ENCODE results near the gene JAML. TPM values are rescaled to one million over a fixed set of nuclear protein-coding genes. Genes with fewer than 3 reads are reported as not detected.
A peak's percentile ranks its signal among the peaks of the same experiment; 100 is the strongest.
"Not testable (repeated sequence)": the region's sequence is repeated elsewhere in the genome, so short reads cannot be mapped to it uniquely, and the experiment has no call there.

Gene JAML
- polyA plus RNA-seq, 3 donors = 1.8 to 3.0 (median 2.4) TPM

DNA sequence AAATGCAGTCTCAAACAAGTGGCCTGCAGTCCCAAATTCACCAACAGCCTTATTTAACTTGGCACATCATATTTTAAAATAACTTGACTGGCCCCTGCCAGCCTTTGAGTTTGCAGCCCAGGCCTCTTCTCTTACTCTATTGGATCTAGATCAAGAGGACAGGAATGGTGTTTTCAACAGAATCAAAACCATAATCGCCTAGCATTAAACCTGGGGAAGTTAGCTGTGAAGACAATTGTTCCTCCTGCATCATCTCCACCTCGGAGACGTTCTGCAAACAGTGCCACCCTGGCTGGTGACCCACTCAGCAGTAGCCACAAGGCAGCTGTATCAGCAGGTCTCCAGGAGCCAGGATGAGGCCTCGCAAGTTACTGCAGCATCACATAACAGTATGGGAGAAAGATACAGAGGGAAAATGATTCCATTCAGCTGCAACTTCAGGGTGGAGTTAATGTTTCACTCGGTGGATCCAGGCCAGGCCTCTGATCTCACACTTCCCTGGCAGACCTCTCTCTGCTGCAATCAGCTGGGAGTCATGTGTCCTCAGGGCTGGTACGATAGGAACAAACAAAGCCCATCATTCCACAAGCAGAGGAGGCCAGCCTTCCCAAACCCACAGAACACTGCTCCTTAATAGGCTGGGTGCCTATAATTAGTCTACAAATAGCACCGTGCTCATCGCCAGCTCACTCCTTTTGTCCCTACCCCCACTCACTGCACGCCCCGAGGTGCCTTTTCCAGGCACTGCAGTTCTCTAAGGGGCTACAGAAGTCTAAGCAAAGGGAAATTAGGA lies 29.8 kb downstream of the JAML start:
- peak; percentile 44 for DNase-seq

DNA sequence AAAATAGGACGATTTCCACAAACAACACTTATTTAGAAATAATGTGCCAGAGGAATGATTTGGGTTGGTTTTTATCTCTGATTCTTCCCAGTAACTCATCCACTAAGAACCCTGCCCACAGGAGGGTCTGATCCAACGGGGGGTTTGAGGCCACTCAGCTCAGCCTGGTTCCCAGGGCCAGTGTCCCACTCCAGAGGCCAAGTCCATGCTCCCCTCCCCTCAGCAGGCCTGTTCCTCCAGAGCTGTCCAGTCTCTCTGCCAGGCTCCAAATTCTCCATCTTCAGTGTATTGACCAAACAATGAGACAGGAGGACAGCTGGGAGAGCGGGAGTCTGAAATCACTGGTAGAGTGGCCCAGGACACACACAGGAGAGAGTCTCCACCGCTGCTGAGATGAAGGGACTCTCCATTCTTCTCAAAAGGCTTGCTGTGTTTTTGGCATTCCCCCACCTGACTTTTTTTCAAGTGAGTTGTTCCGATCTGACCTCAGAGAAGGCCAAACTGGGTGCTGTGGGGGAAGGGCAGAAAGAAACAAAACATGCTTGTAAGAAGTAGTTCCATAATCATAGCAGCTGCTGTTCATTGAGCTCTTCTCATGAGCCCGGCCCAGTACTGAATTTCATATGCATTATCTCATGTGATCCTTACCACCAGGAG lies 30.8 kb downstream of the JAML start:
- DNase-seq = no peak

DNA sequence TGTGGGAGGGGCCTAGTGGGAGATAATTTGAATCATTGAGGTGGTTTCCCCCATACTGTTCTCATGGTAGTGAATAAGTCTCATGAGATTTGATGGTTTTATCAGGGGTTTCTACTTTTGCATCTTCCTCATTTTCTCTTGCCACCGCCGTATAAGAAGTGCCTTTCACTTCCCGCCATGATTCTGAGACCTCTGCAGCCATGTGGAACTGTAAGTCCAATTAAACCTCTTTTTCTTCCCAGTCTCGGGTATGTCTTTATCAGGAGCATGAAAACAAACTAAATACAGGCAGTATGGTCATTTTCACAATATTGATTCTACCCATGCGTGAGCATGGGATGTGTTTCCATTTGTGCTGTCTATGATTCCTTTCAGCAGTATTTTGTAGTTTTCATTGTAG lies 32.0 kb downstream of the JAML start:
- DNase-seq = not testable (repeated sequence)

DNA sequence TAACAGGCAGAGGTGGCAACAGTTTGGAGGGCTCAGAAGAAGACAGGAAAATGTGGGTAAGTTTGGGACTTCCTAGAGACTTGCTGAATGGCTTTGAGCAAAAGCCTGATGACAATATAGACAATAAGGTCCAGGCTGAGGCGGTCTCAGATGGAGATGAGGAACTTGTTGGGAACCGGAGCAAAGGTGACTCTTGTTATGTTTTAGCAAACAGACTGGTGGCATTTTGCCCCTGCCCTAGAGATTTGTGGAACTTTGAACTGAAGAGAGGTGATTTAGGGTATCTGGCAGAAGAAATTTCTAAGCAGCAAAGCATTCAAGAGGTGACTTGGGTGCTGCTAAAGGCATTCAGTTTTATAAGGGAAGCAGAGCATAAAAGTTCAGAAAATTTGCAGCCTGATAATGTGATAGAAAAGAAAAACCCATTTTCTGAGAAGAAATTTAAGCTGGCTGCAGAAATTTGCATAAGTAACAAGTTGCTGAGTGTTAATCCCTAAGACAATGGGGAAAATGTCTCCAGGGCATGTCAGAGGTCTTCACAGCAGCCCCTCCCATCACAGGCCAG lies 33.8 kb downstream of the JAML start:
- DNase-seq = not testable (repeated sequence)

DNA sequence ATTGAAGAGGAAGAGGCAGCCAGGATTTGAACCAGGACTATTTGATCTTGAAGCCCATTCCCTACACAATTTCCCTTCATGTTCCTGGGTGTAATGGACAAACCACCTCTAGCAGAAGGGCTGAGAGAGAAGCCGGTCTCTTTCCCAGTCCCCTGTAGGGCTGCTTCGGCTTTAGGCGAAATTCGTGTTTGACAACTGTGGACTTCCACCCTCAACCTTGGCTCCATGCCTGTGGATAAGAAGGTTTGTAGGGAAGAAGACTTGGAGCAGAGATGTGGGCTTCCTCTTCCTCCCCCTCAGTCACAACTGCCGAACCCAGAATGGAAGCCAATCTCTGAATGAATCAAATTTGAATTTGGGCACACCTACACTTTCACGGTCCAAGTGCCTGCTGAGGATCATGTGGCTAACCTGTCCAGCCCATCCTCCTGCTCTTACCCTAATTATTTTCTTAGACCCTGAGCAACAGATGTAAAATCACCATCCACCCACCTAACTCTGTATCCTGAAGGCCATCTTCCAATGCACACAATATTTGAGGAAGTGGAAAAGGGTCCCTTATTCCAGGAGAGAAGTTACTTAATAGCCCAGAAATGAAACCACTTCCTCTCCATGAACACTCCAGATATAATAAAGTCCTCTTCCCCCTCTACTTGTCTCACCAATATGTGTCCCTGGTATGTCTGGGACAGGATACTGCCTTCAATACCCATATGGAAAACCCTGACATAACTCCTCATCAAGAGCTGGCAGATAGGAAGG lies 38.3 kb downstream of the JAML start:
- no peak for DNase-seq

DNA sequence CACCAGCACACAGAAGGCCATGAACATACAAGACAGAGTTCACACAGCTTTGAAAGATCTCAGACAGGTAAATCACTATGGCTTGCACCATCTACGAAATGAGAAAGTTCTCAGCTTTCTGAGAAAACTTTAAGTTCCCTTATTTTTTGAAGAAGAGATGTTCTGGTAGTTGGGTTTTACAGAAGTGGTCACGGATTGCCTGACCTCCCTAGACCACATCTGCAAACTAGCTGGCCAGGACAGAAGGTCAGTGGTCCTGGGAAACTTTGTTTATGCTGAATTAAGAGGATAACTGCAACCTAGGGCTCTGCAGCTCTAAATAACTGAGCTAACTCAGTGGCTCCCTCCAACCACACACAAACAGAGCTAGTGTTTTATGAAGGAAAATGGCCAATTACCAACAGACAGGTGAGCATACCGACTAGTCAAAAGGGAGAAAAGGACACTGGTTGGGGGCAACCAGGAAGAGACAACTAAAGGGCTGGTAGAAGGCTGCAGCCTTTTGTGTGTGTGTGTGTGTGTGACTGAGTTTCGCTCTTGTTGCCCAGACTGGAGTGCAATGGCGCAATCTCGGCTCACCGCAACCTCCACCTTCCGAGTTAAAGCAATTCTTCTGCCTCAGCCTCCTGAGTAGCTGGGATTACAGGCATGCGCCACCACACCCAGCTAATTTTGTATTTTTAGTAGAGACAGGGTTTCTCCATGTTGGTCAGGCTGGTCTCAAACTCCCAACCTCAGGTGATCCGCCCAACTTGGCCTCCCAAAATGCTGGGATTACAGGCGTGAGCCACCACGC lies 39.8 kb downstream of the JAML start:
- no peak for DNase-seq

DNA sequence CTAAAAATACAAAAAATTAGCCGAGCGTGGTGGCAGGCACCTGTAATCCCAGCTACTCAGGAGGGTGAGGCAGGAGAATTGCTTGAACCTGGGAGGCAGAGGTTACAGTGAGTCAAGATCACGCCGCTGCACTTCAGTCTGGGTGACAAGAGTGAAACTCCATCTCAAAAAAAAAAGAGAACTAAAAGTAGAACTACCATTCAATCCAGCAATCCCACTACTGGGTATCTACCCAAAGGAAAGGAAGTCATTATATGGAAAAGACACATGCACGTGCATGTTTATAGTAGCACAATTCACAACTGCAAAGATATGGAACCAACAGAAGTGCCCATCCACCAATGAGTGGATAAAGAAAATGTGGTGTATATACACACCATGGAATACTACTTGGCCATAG lies 41.1 kb downstream of the JAML start:
- DNase-seq = not testable (repeated sequence)

DNA sequence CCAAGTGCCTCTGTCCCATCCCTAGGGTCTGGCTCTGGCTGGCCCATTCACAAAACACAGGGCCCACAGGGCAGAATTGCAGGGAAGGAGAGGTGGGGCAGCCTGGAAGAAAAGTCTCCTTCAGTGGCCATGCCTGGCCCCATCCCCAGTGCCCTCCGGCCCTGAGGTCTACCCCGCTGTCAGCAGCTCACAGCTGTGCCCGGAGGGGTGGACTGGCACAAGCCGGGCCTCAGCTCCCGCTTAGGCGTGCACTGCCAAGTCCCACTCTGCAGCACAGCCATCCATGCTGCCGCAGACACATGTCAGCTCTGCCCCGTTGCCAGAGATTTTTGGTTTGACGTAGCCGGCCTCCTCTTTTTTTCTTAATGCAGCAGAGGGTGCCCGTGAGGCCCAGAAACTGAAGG lies 44.5 kb downstream of the JAML start:
- DNase-seq = peak; percentile 83

DNA sequence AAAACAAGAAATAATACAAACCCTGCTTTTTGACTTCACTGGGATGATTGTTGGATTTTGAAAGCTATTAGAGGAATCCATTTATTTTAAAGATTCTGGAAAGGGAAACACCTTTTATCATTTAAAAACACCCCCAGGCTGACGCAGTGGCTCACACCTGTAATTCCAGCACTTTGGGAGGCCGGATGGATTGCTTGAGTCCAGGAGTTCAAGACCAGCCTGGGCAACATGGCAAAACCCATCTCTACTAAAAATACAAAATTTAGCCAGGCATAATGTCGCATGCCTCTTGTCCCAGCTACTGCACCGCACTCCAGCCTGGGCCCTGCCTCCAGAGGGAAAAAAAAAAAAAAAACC lies 48.1 kb downstream of the JAML start:
- no peak for DNase-seq

DNA sequence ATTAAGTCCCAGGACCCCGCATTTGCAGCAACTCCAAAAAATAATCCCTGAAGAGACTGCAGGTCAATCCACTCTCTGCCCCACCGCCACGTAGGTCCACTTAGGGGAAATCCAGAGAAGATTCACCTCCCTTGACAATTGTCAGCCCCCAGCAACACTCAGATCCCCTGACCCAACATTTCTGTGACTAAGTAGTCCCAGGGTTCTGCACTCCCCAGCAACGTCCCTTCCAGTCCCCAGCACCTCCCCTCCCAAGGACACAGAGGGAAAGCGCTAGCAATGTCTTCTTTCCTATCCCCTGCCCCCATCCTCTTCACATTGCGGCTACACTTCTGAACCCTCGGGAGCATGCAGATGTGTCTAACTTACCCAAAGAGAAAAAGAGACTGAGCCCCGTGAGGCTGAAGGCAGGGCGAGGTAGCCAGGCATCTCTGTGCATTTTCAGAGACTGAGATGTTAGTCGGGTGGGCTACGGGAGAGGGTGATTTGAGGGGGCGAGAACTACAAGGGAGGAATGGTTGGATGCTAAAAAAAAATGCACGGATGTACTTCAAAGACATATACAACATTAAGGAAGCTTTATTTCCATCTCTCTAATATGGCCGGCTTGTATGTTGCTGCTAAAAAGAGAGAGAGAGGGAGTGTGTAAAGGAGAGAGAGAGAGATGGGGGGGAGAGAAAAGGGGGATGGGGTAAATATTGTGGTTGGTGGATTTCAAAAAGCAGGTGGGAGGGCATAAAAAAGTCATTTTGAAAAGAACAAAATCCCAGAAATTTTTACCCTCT lies 48.6 kb downstream of the JAML start, which contains the start of gene SCN2B:
SCN2B (minus strand) TSS at position 647 of the 785 bp plus-strand sequence; CDS start at position 439, 208 bp downstream.
- DNase-seq = no peak

DNA sequence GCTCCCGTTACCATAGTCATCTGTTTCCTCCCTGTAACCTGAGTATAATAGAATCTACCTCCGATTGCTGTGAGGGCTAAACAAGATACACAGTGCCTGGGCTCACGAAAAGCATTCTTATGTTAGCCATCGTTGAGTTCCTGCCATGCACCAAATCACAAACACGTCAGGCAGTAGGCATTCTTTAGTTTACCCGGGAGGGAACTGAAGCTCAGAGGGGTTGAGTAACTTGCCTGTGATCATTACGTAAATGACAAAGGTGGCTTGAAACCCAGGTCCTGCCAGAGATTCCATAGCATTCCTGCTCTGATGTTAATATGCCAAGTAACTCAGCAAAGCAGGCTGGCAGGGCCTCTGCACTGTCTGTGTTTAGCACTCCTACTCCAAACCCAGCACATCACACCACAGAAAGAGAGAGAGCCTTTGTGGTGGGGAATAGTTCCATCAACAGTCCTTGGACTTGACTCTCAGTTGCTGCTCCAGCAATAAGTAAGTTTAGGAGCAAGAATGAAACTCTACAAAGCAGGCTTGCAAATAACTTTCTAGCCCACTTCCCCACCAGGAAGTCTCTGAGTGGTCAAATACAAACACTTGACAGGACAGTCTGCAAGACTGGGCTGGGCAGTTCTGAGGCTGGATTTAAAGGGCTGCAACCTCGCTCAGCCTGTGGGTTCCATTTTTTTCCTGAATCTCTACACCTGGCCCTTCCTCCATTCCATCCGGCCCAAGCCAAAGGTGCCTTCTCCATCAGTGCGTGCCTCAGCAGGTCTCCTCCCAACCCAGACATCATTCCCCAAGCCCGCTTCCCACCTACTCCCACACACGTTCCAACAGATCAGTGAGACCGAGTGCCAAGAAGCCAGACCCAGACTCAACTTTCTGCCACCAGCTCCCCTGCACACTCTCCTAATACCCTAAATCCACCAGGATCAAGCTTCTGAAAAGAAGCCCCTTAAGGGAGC lies 49.5 kb downstream of the JAML start:
- DNase-seq = peak; percentile 76

DNA sequence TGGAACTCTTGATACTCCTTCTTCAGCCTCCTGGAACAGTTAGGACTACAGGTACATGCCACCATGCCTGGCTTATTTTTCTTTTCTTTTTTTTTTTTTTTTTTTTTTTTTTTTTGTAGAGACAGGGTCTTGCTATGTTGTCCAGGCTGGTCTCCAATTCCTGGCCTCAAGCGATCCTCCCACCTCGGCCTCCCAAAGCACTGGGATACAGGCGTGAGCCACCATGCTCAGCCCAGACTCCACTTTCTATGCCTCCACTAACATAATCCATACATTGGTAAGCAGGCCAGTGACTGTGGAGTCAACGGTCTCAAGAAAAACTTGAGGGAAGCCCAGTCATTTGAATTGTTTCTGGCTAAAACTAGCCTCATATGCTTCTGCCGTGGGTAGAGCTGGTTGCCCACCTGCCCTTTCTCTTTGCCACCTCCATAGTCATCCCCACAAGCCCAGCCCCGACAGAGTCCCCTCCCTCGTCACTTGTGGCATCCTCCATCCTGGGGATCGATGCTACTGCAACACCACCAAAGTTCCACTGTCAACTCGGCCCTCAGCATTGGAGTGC lies 50.7 kb downstream of the JAML start:
- no peak for DNase-seq

DNA sequence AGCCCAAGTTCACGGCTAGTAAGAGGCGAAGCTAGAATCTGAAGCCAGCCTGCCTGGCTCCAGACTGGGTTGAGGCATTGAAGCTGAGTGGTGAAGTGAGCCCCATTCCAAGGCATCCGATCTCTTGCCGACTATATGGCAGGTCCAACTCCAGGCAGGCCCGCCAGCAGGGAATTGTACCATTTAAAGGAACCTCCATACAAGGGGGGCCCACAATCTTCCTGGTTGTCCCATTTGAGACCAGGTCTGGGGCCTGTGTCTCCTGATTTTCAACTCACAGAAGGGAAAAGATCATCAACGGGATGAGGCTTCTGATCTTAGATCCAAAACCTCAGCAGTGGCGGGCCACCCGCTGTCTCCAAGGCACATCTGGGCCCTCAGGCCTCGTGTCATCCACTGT lies 52.5 kb downstream of the JAML start:
- no peak for DNase-seq

DNA sequence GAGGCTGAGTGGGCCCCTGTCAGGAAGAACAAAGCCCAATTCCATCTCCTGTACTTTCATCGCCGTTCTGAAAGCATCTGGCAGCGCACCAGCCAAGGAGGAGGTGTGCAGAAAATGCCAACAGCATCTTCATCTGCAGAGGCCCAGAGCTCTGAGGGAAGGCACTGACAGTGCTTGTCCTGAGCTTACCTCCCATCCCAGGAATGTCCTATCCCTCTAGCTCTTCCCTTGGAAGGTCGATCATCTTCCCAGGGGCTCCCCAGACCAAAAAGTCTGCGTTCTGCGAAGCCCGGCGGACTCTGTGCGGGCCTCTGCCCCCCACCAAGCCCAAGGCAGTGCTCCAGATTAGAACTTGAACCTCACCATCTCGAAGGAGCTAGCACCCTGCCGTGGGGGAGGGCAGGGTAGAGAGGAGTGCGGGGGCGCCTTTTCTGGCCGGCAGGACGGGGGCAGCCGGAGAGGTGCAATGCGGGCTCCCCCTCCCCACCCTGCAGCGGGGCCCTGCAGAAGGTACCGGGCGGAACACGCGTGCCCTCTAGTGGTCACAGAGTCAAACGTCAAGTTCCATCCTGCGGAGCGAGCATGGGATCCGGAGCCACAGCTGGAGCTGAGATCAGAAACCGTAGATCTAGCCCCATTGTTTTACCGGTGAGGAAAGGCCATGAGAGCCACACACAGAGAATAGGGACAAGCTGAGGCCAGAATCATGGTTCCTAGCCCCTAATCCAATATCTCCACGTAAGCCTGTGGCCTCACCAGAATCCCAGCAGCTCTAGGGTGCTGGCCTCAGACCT lies 53.3 kb downstream of the JAML start:
- DNase-seq = peak; percentile 65

DNA sequence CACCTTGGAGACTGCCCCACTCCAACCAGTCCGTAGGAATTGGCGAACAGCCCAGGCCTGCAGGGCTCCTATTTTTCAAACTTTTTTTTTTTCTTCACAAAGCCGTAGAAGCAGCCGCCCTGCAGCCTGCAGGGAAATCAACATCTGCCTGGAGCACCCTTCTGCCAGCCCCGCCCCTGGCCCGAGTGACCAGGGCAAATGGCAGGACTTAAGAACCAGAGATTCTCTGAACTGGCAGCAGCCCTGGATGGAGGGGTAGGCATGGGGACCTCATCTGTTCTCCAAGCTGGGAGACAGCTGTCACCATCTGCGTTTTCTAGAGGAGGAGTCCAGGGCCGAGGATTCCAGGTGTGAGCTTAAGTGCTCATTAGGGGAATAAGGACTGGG lies 53.9 kb downstream of the JAML start:
- DNase-seq = no peak

DNA sequence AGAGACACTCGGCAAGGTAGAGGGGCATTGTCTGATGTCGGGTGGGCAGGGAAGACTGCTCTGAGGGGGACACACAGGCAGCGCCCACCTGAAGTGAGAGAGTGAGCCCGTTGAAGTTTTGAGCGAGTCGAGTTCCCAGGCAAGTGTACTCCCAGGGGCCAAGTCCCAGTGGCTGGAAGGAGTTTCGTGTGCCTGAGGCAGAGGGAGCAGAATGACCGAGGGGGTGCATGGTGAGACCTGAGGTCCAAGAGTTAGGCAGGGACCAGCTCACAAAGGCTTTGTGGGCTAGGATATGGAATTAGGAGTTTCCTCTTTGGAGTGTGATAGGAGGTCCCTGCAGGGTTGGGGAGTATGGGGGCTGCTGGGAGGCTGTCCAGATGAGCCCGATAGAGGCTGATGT lies 54.6 kb downstream of the JAML start:
- DNase-seq = no peak

DNA sequence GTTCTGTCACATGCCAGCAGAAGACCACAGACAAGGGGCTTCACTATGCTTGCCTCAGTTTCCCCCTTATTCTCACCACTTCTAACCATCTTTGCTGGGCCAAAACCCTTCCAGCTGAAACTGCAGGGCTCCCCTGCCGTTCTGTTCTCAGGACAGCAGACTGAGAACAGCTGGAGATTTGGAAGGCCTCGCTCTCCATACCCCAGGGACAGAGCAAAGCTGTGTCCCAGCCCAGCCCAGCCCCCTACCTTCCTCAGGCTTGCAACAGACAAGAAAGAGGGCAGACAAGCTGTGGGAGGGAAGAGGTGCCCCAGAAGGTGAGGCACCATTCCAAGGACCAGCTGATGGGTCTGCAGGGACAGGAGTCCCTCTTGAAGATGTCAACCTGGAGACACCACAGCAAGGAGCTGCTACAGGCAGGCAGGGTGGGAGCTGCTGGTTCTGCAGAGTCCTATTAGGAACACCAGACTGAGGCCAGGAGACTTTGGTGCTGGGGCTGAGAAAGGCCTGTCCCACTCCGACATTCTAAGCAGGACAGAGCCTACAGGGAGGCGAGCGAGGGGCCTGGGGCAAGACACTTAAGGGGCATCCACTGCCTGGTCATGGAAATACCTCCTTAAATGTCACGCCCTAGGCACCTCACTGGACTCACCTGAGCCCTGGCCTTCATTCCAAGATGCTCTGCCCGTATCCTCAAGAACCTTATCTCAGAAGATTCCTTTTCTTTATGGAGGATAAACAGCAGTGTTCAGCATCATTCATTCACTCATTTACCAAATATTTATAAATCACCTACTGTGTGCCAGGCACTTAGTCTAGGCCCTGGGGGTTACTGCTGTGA lies 55.3 kb downstream of the JAML start:
- no peak for DNase-seq
